Measurements from ENCODE around the gene HOXA13. TPM values are rescaled to one million over a fixed set of nuclear protein-coding genes. Genes with fewer than 3 reads are reported as not detected.

Gene HOXA13
- total RNA-seq, 1 experiment from 2014 or later = not detected

DNA sequence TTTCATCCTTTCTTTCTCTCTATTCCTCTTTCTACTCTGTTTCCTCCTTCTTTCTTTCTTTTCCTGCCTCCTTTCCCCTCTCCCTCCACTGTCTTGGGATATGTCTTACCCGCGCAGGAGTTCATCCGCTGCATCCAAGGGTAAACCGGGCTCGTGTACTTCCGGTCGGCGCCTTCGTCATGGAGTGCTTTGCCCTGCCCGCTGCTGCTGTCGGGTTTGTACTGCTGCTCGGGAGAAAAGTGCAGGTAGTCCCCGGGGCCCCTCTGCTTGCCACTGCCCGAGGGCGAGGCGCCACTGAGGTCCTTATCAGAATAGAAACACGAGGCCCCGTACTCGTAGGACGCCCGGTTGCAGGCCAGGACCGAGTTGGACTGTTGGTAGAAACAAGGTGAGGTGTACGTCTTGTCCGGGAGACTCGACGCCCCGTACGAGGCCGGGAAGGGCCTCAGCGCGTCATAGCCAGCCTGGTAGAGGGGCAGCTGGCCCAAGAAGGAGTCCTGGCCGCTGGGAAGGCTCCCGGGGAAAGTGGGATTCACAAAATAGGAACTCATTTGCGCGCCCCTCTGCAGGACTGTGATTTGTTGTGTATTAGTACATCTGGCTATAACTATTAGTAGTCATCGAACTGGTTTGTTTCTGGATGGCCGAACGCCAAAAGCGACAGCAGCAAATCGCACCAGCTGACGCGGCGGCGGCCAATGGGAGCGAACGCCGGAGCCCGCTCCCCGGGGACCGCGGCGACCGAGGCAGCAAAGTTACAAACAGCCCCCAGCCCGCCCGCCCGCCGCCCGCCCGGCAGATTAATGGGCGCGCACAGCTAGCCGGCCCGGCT is 52.5 kb downstream of the HOXA13 start, which contains the start of gene HOXA6:
Gene HOXA6, minus strand, starts transcription at position 576 of the 832 bp plus-strand sequence. Its CDS starts 25 bp downstream, at position 551.
- Histone ChIP-seq H3K14ac (ENCODE audit: insufficient read depth, low read length) (no peak within 1 kb of the TSS), H3K27me3 (ENCODE audit: insufficient read depth, low read length) (peaks cover 94% of the 10 kb centered on the region), H4K91ac (ENCODE audit: insufficient read length, low read depth, low read length) (no peak within 1 kb of the TSS), H3K27ac (ENCODE audit: insufficient read length, low read depth, low read length) (no peak within 1 kb of the TSS), H3K9me3 (ENCODE audit: control insufficient read depth, low read depth, low read length) (no peaks in the 10 kb centered on the region), H3K23me2 (ENCODE audit: insufficient read length, low read depth, low read length, poor library complexity, severe bottlenecking) (peaks cover 14% of the 10 kb centered on the region), H3K79me1 (ENCODE audit: insufficient read depth, low read depth, low read length, poor library complexity, severe bottlenecking) (no peaks in the 10 kb centered on the region), H3K23ac (ENCODE audit: insufficient read length, low read depth, low read length) (no peak within 1 kb of the TSS), H3K4me2 (ENCODE audit: insufficient read depth, insufficient read length, low read length) (no peak within 1 kb of the TSS), H3K4ac (ENCODE audit: low read depth, low read length) (no peak within 1 kb of the TSS), H2BK15ac (ENCODE audit: low read depth, low read length) (no peak within 1 kb of the TSS; the same call in 1 of the 2 replicates), H2AFZ (ENCODE audit: low read length) (no peak within 1 kb of the TSS), H2BK120ac (ENCODE audit: low read depth, low read length, poor library complexity, severe bottlenecking) (no peak within 1 kb of the TSS), H2AK5ac (ENCODE audit: insufficient read length, low read length) (no peak within 1 kb of the TSS), H2BK20ac (ENCODE audit: low read depth, low read length, poor library complexity, severe bottlenecking) (no peak within 1 kb of the TSS), H2BK12ac (ENCODE audit: insufficient read length, low read depth, low read length) (no peak within 1 kb of the TSS), H3T11ph (ENCODE audit: low read length) (no peak within 1 kb of the TSS), H3K4me1 (ENCODE audit: insufficient read depth, low read length) (no peaks in the 10 kb centered on the region), H4K5ac (ENCODE audit: insufficient read length, low read depth, low read length) (no peak within 1 kb of the TSS), H3K9ac (ENCODE audit: extremely low read depth, insufficient read length, low read length) (no peak within 1 kb of the TSS), H4K8ac (replicated peaks; ENCODE audit: insufficient read length, low read depth, low read length) (no peak within 1 kb of the TSS), H4K20me1 (ENCODE audit: control insufficient read depth, insufficient read depth, insufficient read length) (no peaks in the 10 kb centered on the region), H3K18ac (ENCODE audit: insufficient read length, low read depth, low read length) (no peak within 1 kb of the TSS), H3K79me2 (ENCODE audit: insufficient read depth, low read length) (no peaks in the 10 kb centered on the region), H3K56ac (ENCODE audit: insufficient read length, low read depth, low read length) (no peak within 1 kb of the TSS), H2BK5ac (ENCODE audit: insufficient read length, low read length) (no peak within 1 kb of the TSS)
- peak; percentile 53 for DNase-seq
- no peak within 1 kb of the TSS for H3K27ac Mint-ChIP-seq
- H3K4me3 Mint-ChIP-seq = peak within 1 kb of the TSS; percentile 2 to 66; a peak in 2 of 5 replicates
- TF ChIP-seq, protein P1, sequence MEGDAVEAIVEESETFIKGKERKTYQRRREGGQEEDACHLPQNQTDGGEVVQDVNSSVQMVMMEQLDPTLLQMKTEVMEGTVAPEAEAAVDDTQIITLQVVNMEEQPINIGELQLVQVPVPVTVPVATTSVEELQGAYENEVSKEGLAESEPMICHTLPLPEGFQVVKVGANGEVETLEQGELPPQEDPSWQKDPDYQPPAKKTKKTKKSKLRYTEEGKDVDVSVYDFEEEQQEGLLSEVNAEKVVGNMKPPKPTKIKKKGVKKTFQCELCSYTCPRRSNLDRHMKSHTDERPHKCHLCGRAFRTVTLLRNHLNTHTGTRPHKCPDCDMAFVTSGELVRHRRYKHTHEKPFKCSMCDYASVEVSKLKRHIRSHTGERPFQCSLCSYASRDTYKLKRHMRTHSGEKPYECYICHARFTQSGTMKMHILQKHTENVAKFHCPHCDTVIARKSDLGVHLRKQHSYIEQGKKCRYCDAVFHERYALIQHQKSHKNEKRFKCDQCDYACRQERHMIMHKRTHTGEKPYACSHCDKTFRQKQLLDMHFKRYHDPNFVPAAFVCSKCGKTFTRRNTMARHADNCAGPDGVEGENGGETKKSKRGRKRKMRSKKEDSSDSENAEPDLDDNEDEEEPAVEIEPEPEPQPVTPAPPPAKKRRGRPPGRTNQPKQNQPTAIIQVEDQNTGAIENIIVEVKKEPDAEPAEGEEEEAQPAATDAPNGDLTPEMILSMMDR (conservative IDR thresholded peaks at IDR 0.05) = no peak
- H3K27me3 Mint-ChIP-seq (ENCODE audit: low read depth) = peaks cover 100% of the 10 kb centered on the region
- H3K9me3 Mint-ChIP-seq = peaks cover 21 to 22% of the 10 kb centered on the region in 2 experiments
- no CpG with 5 or more reads among the region's 63 CpGs for WGBS (ENCODE audit: extremely low coverage, insufficient read length, low lambda C conversion rate)
- H3K4me1 Mint-ChIP-seq = peaks cover 15 to 33% of the 10 kb centered on the region in 2 experiments
- H3K36me3 Mint-ChIP-seq (ENCODE audit: insufficient read depth in 1 of 3, low read depth in 3 of 3) = no peaks in the 10 kb centered on the region; a peak in 3 of 7 replicates

Measured in H9 (cell line).